Measurements from ENCODE around the gene HES3.

The HES3 gene

DNA sequence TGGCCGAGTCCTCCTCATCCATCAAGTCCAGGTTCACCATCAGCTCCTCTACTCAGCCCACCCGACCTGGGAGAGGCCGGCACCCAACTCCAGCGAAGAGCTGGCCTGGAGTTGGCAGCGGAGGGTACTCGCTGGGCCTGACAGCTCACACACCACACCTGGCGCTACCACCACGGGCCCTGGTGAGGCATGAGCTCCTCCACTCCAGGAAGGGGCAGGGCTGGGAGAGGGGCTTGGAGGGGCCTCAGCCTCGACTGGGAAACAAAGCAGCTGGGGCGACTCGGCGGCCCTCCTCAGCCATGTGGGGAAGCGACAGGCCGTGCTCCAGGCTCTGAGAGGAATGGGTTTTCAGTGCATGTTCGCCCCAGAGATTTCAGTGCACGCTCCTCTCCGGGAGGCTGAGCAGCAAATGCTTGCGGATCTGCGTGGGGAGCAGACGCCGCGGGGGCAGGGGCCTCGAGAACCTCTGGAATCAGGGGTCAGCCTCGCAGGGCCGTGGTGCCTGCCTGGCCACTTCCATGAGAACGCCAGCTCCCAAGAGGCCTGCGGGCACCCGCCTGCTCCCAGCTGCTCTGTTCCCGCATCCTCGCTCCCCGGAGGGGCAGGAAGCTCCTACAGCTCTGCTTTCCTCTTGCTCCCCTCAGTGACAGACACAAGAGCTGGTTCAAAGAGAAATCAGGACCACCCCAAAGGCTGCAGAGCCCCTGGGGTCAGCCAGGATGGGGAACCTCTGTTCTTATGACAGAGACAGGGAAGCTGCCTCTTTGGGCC, 35.8 kb downstream of the HES3 start:
- no peak for DNase-seq (ENCODE audit: low read depth, low spot score)

DNA sequence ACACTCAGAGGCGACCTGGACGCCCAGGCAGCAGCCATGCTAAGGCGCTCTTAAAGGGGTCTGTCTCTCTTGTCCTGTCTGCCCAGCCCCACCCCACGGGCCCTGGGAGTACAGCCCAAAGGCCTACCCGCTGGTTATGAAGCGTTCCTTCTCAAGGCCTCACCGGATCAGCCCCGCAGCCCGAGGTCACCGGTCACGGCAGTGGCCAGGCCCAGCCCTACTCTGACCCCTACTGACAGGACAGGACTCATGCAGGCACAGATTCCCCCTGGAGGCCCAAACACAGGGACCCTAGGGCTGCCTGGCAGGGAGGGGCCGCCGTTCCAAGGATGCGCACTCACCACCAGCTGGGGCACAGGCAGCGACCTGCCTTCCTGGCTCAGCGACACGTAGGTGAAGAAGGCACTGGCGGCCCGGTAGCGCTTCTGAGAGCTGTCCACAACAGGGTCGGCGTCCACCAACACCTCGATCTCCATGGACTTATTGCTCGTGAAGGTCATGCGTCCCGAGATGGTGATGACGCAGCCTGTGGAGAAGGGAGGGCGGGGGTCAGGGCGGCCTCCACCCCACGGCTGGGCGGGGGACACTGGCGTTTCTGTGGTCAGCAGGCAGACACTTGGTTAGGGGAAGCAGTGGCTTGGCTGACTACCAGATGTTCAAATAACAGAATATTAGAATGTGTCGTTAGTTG, 36.9 kb downstream of the HES3 start:
- DNase-seq (ENCODE audit: low read depth, low spot score) = no peak

DNA sequence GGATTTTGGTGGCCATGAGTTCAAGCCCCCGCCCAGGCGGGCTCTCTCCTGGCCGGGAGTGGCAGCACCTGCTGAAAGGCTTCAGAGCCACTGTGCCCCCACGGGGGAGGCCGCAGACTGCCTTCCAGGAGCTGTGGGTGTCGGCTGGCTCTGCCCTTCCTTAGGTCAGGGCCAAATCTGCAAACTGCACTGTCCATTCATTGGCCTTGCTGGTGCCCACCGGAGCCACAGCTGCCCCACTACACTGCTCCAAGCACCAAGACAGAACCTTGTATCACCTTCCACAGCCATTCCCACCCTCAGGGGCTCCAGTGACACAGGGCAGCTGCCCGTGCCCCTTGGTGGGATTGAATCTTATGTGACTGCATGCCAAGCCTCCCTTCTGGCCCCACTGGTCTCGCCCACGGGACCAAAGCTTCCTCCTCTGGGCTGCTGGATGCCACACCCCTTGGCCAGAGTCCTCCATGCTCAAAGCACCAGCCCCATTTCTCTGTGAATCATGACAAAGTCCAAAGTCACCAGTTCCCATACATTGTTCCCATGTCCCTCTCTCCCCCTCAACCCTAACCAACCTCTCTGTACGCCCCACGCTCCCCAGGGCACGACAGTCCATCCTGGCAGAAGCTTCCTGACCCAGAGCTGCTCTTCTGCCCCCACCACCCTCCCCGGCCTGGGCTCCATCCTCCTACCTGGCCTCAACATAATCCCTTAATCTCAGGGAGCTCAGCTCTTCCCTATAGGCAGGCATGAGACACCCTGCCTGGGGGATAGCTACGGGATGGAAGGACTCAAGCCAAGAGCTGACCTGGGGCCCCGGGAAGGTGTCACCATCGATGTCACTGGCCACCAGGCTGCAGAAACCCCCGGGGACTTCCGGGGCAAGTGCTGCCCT, 37.8 kb downstream of the HES3 start:
- no peak for DNase-seq (ENCODE audit: low read depth, low spot score)

DNA sequence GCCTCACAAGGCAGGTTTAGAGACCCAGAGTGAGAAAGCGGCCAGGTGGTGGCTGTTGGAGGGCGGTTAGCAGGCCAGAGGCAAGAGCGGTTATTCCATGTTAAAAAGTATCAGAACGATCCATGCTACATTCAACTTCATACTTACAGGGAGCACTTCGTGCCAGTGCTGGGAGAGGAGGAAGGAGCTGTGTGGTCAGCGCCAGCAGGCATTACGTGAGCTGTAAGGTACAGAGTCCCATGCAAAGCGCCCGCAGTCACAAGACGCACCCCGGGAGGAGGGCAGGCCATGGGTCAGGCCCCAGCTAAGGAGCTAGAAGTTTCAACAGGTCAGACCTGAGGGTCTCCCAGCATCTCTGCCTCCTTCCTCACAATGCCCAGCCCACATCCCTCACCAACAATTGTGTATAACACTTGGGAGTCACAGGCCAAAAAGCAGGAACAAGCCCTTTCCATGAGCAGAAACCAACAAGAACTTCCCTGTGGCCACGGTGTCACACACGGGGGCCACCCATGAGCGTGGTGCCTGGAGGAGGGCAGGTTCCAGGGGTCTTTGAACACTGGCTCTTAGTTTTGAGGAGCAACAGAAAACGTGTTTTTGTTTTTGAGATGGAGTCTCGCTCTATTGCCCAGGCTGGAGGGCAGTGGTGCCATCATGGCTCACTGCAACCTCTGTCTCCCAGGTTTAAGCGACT, 38.7 kb downstream of the HES3 start:
- no peak for DNase-seq (ENCODE audit: low read depth, low spot score)

DNA sequence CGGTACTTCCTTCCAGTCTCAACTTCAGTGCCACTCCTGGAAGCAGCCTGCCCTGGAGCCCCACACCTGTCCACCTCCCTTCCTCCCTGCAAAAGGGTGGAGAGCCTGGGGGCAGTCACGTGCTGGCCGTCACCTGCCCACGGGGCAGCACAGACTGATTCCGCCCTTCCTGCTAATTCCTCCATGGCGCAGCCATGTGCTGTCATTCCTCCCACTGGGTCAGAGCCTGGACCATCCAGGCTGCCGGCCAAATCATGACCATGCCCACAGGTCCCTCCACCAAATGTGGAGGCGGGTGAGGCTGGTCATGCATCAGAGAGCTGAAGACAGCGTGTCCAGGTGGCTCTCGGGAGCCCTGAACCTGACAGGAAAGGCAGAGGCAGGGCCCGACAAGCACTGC, 41.4 kb downstream of the HES3 start:
- DNase-seq (ENCODE audit: low read depth, low spot score) = no peak

DNA sequence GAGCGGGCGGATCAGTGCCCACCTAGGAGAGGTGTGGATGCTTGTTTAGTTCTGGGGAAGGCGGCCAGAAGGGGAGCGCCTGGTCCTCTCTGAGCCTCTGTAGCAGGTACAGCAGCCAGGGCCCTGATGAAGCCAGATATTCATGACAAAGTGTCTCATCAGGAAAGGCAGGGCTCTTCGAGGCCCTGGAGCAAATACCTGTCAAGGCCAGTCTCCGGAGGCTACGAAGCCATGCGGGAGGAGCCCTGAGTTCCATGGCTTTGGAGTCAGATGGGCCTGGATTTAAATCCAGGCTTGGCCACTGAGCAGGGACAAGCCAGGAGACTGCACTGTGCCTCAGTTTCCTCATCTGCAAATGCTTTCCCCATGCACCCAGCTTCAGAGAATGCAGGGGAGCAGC, 42.3 kb downstream of the HES3 start:
- no peak for DNase-seq (ENCODE audit: low read depth, low spot score)

DNA sequence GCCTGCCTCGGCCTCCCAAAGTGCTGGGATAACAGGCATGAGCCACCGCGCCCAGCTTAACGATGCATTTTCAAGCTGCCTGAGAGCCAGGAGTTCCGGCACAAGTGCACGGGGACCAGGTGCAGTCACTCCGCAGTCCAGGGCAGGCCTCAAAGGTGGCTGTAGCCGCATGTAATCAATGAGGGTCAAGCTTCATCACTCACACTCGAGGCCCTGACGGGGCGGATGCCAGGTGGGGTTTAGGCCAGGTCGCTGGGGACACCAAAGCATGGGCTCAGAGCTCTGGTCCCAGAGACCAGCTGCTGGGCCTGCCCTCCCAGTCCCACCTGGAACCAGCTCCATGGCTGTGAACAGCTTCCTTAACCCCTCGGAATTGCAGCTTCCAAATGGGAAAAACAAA, 43.0 kb downstream of the HES3 start:
- DNase-seq (ENCODE audit: low read depth, low spot score) = no peak

DNA sequence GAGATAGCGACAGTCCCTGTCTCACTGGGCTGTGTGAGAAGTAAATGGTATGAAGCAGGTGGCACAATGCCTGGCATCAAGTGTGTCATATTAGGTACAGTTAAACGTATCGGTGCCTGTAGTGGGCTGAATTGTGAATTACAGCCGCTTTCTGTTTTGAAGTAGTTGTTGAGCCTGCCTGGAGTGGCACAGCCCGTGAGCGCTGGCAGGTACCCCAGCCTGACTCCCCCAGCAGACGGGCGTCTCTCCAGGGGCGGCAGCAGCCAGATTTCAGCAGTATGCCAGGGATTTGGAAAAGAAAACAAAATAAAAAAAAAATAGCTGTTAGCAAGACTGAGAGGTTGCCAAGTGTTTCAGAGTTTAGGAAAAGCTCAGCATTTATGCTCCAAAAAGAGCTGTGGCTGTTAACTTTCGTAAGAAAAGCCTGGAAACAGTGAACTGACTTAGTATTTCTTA, 43.5 kb downstream of the HES3 start:
- DNase-seq (ENCODE audit: low read depth, low spot score) = no peak

DNA sequence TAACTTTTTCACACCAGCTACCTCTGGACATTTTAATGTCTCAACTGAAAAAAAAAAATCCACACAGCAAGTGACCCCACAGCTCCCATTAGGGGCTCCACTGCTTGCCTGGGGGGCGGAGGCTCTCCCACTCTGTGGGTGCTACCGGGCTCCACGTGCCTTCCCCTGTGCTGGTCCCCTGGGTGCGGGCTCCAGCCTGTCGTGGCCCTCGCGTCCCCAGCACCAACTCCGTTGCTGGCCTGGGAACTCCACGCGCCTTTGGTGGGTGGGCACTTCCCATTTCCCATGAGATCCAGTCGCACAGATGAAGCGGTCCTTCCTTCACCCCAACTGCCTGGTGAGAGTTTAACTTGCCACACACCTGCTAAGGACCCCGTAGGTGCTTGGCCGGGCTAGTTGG, 44.0 kb downstream of the HES3 start:
- no peak for DNase-seq (ENCODE audit: low read depth, low spot score)

DNA sequence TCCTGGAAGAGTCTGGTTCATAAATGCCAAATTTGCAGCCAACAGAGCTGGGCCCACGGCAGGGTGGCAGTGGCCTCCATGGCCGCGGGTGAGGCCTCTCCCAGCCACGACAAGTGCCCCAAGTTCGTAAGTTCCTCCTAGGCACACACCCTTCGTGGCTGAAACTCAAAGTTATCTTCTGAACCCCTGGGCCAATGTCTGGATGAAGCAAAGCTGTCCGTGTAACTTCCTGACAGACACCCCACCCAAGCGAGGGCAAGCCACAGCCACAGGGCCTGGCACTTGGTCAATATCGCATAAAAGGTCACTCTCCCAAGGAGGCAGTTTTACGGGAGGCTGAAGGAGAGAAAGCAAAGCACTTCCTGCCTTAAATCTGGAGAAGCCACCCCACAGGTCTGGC, 44.7 kb downstream of the HES3 start:
- no peak for DNase-seq (ENCODE audit: low read depth, low spot score)

DNA sequence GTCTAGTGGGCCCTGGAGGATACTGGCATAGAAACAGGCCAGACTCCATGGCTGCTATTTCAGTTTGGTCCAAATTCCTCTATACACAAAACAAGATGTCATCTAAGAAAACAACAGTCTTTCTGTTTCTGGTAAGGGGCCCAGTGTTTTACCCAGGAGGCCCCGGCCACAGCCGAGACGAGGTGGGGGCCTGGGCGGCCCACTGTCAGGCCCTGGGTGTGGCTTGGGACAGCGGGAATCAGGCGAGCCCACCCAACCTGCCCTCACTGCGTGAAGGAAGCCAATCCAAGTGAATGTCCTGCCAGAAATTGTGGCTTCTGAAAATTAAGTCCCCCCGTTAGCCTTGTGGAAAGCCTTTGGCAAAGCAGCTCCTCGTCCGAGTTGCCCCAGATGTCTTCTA, 48.1 kb downstream of the HES3 start:
- no peak for DNase-seq (ENCODE audit: low read depth, low spot score)

DNA sequence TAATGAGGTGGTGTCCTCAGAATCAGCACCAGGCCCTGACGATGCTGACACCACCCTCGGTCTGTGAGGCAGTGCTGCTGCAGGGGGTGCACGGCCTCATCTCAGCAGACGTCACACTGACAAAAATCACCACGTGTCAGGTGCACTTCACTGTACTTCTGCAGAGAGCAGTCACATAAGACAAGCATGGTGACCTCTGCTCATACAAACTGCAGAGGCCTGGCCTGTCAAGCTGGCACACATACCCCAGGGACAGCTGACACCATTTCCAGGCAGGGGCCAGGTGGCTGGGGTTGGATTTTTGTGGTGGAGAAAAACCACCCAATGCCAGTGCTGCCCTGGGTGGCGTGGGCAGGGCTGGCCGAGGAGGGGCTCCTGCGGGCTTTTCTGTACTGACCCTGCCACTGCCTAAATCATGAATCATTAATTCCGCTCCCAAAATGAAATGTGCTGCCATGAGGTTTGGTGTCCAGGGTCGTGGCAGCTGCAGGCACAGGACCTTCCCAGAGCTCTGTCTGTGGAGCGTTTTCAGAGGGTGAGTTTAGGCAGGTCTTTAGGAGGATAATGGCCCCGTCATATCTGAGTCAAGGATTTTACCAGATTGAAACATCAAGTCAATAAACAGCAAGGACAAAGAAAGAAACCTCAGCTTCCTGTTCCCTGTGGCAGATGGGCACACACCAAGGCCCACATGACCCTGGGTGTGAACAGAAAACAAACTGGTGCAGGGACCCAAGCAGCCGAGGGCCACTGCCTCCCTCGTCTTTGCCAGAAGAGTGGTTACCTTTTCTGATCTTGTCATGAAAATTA, 50.3 kb downstream of the HES3 start:
- no peak for DNase-seq (ENCODE audit: low read depth, low spot score)

DNA sequence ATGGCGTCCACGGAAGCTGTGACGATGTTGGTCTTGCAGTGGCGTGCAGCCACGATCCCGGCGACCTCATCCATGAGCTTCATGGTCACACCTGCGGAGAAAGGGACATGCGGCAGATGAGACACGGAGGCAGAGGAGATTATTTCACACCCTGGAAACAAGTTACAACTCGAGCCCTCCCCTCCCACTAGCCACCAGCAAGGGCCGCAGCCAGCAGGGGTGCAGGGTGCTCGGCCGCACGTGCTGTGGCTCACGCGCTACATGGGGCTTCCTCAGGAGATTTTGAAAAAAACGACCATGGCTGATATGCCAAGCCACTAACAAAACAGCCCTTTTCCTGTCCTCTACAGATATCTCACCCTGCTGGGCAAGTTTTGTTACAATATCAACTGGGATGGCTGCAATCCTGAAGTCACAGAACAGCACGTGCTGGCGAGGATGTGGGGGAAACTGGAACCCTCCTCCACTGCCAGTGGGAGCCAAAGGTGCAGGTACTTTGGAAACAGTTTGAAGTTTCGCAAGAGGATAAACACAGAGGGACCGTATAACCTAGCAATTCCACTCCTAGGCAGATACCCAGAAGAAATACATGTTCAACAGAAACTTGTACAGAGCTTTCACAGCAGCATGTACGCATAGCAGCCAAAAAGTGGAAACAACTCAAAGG, 51.0 kb downstream of the HES3 start:
- DNase-seq (ENCODE audit: low read depth, low spot score) = no peak
